Endothelial cell of umbilical vein (primary cell): ENCODE measurements around the gene PPTC7. TPM values are rescaled to one million over a fixed set of nuclear protein-coding genes. Genes with fewer than 3 reads are reported as not detected.

ENCODE experiments used
- BruUV-seq: library from RNA; stranded (reverse); fragments of 400-500 nt; replicated peaks from 2 replicates; lab custom pipeline; 2021; lab: Mats Ljungman, UMichigan
- CTCF ChIA-PET: fragments of 300-600, 350-600 bp; sonication (Branson Sonifier 250); formaldehyde crosslinking; loops from one replicate; lab custom pipeline; 2021; ENCODE audit warnings: antibody characterized with exemption, inconsistent platforms; lab: Charles Lee
- POLR2A ChIA-PET: fragments of 300-600, 350-600 bp; sonication (Branson Sonifier 250); formaldehyde crosslinking; loops from one replicate; lab custom pipeline; 2021; ENCODE audit warnings: antibody characterized with exemption, inconsistent platforms; lab: Charles Lee
- DNase-seq: peaks from one replicate; pipeline ENCODE4 v3.0.0-alpha.2; 2011; ENCODE audit warnings: low read depth, low spot score
- FAIRE-seq: peaks from 2 replicates; lab custom pipeline; 2011; peaks lifted over from hg19 to GRCh38; lab: Jason Lieb, UNC
- H2AFZ ChIP-seq: 2 replicates; pipeline ENCODE4 v1.6.0; 2012; ENCODE audit warnings: low read depth, low read length, control low read depth, inconsistent platforms
- H3K27ac ChIP-seq: 2 replicates; pipeline ENCODE4 v1.5.1; 2011; ENCODE audit warnings: low read depth, mild to moderate bottlenecking, control low read depth, low read length, moderate library complexity; ENCODE audit not compliant: insufficient read depth
- H3K27me3 ChIP-seq, 2 experiments: 2 replicates each; pipeline versions ENCODE4 v1.6.0 to v1.6.1; 2011; ENCODE audit warnings: low read length in 2 of 2, mixed read lengths in 1 of 2; ENCODE audit not compliant: control insufficient read depth in 2 of 2, insufficient read depth in 2 of 2
- H3K36me3 ChIP-seq, 2 experiments: 2 replicates in 1 of 2; 3 replicates in 1 of 2; pipeline ENCODE4 v1.5.1; 2011; ENCODE audit warnings: low read length in 2 of 2, mild to moderate bottlenecking in 1 of 2, moderate library complexity in 1 of 2; ENCODE audit not compliant: control insufficient read depth in 2 of 2, insufficient read depth in 2 of 2; ENCODE audit errors: extremely low read depth in 1 of 2
- H3K4me1 ChIP-seq: 3 replicates; pipeline ENCODE4 v1.5.1; 2011; ENCODE audit warnings: mild to moderate bottlenecking, low read length; ENCODE audit not compliant: control insufficient read depth, insufficient read depth; ENCODE audit errors: extremely low read depth
- H3K4me2 ChIP-seq: 2 replicates; pipeline ENCODE4 v1.6.1; 2011; ENCODE audit warnings: low read length, control low read depth, mixed read lengths; ENCODE audit not compliant: insufficient read depth
- H3K4me3 ChIP-seq, 3 experiments: fragments of 200-600 bp in 1 of 3; sonication (generic), shearing (Covaris generic) in 1 of 3; replicated peaks in 1 of 3; 2 replicates each; pipeline ENCODE4 v1.5.1; 2011 to 2016; ENCODE audit warnings: control low read depth in 3 of 3, low read length in 3 of 3, mild to moderate bottlenecking in 2 of 3, inconsistent platforms in 1 of 3, low read depth in 1 of 3, moderate library complexity in 1 of 3; ENCODE audit not compliant: insufficient read depth in 1 of 3
- H3K79me2 ChIP-seq: 2 replicates; pipeline ENCODE4 v1.6.0; 2012; ENCODE audit warnings: low read length, inconsistent platforms; ENCODE audit not compliant: control insufficient read depth, insufficient read depth
- H3K9ac ChIP-seq: replicated peaks from 2 replicates; pipeline ENCODE3; 2011; ENCODE audit warnings: low read length, control low read depth; ENCODE audit not compliant: insufficient read depth; ENCODE audit errors: extremely low read depth
- H3K9me1 ChIP-seq: replicated peaks from 3 replicates; pipeline ENCODE4 v1.6.0; 2011; ENCODE audit warnings: mild to moderate bottlenecking, low read length; ENCODE audit not compliant: control insufficient read depth, insufficient read depth; ENCODE audit errors: extremely low read depth
- H3K9me3 ChIP-seq: replicated peaks from 2 replicates; pipeline ENCODE4 v1.5.1; 2012; ENCODE audit warnings: low read length, inconsistent platforms; ENCODE audit not compliant: control insufficient read depth, insufficient read depth
- H4K20me1 ChIP-seq: replicated peaks from 2 replicates; pipeline ENCODE3; 2011; ENCODE audit warnings: mild to moderate bottlenecking, low read length; ENCODE audit not compliant: control insufficient read depth, insufficient read depth; ENCODE audit errors: extremely low read depth
- EZH2 ChIP-seq: IDR thresholded peaks from 2 replicates; pipeline ENCODE4 v1.6.1; 2012; ENCODE audit warnings: borderline replicate concordance, low read depth, mild to moderate bottlenecking, moderate library complexity, low read length, inconsistent platforms; ENCODE audit not compliant: severe bottlenecking
- FOS ChIP-seq: IDR thresholded peaks from 2 replicates; pipeline ENCODE4 v1.6.1; 2011; ENCODE audit warnings: mild to moderate bottlenecking, low read length, moderate library complexity, borderline replicate concordance; ENCODE audit not compliant: insufficient read depth
- GATA2 ChIP-seq: IDR thresholded peaks from 2 replicates; pipeline ENCODE4 v1.7.0; 2011; ENCODE audit warnings: low read depth, mild to moderate bottlenecking, moderate library complexity, mixed read lengths, low read length; ENCODE audit not compliant: insufficient read length, insufficient read depth
- JUN ChIP-seq: IDR thresholded peaks from 2 replicates; pipeline ENCODE4 v1.6.1; 2011; ENCODE audit warnings: borderline replicate concordance, low read depth; ENCODE audit not compliant: insufficient read length, insufficient read depth
- MYC ChIP-seq: IDR thresholded peaks from one replicate; pipeline ENCODE4 v1.6.1; 2011; ENCODE audit warnings: mild to moderate bottlenecking, low read depth, low read length
- POLR2A ChIP-seq: IDR thresholded peaks from 2 replicates; pipeline ENCODE4 v1.6.1; 2012; ENCODE audit warnings: low read depth, mild to moderate bottlenecking, control low read depth, low read length
- POLR2AphosphoS5 ChIP-seq: IDR thresholded peaks from 2 replicates; pipeline ENCODE4 v1.6.1; 2012; ENCODE audit warnings: low read depth, mild to moderate bottlenecking, control low read depth, low read length, moderate library complexity; ENCODE audit not compliant: insufficient read depth
- dilution Hi-C: fragments of 300-500 bp; cut with MboI; formaldehyde crosslinking; loops from one replicate; pipeline ENCODE4 v1.15.0; 2019; ENCODE audit warnings: low sequenced_read_pairs; ENCODE audit not compliant: extremely low pct_ligation_motif_present
- intact Hi-C: fragments of 100-400 bp; cut with micrococcal nuclease; formaldehyde crosslinking; loops from one replicate; pipeline ENCODE4 v1.10.0; 2022
- polyA plus RNA-seq, 4 experiments: library from polyadenylated mRNA; depleted of rRNA in 3 of 4; stranded (reverse) in 3 of 4; unstranded in 1 of 4; fragments of >200 nt; gene quantifications; 2 replicates each; pipeline versions ENCODE4 v1.2.1 to v1.2.3, GENCODE V29; 2011 to 2012; ENCODE audit warnings: missing spikeins in 1 of 4
- total RNA-seq: library from RNA; stranded (reverse); gene quantifications from 2 replicates; pipeline ENCODE4 v1.2.3, GENCODE V29; 2021
- TF ChIP-seq, protein P1 (sequence below): IDR thresholded peaks from 2 replicates; pipeline ENCODE4 v1.6.1; 2011; ENCODE audit not compliant: insufficient read depth, insufficient read length
- TF ChIP-seq, protein P2 (sequence below), 2 donors: IDR thresholded peaks; 1 replicate in 1 of 2; 2 replicates in 1 of 2; pipeline ENCODE4 v1.5.1; 2011; ENCODE audit warnings: low read length in 2 of 2, mild to moderate bottlenecking in 2 of 2, moderate library complexity in 2 of 2, control low read depth in 1 of 2, inconsistent platforms in 1 of 2, low read depth in 1 of 2; ENCODE audit not compliant: insufficient read depth in 1 of 2; ENCODE audit errors: extremely low read depth in 1 of 2

Gene PPTC7
- total and polyA plus RNA-seq, 2 donors (not counting 3 experiments of a cell fraction or from before 2014, with no cell fraction given) = 8.4 to 15.2 TPM

DNA sequence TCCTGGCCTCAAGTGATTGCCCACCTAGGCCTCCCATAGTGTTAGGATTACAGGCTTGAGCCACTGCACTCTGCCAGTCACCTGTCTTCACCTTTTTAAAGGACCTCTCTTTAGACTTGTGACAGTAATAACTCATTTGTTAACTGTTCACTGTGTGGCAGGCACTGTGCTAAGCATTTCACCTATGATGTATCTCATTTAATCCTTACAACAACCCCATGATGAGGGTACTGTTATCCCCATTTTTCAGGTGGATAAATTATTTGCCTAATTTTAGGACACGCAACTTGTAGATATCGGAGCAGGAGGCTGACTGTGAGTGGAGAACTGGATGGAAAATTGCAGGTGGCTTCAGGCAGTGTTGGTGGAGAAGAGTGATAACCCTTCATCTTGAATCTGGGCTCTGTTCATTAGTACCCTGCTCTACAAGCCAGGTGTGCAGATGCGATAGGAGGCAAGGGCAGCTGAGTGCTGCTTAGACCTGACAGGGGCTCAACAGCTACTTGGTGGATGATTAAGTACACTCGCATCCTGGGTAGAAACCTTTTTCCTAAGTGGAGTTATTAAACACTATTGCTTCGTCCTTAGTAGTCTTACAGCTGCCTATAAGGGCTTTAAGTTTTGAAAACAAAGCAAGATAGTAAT lies 33.5 kb upstream of the PPTC7 start:
- Histone ChIP-seq H3K9me1 (no peaks in the 10 kb centered on the region), H3K79me2 (no peaks in the 10 kb centered on the region), H2AFZ (no peak overlapping the region), H3K27me3 (no peaks in the 10 kb centered on the region), H3K27ac (no peak overlapping the region), H3K4me2 (no peak overlapping the region), H3K36me3 (no peaks in the 10 kb centered on the region), H3K4me3 (no peak overlapping the region), H3K4me1 (peaks cover 4% of the 10 kb centered on the region), H3K9me3 (no peaks in the 10 kb centered on the region), H3K9ac (no peak overlapping the region), H4K20me1 (no peaks in the 10 kb centered on the region)
- dilution Hi-C loops = no loop called here
- TF ChIP-seq MYC (no peak), POLR2A (no peak), JUN (no peak), GATA2 (no peak), EZH2 (no peak)
- TF ChIP-seq, protein P1, sequence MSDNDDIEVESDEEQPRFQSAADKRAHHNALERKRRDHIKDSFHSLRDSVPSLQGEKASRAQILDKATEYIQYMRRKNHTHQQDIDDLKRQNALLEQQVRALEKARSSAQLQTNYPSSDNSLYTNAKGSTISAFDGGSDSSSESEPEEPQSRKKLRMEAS = no peak
- intact Hi-C loops = no loop called here
- DNase-seq (no peak), FAIRE-seq (no peak)
- ChIA-PET CTCF (interaction anchor here (0.8 to 2.4 kb wide), 2 partner anchors 14 kb away, joined by 3 to 5 read pairs; no protein-coding TSS in a partner anchor), POLR2A (interaction anchor here (0.5 to 1.1 kb wide), 2 partner anchors 36 to 49 kb away, joined by 4 to 6 read pairs; no protein-coding TSS in a partner anchor)
- no TSS peak for BruUV-seq

DNA sequence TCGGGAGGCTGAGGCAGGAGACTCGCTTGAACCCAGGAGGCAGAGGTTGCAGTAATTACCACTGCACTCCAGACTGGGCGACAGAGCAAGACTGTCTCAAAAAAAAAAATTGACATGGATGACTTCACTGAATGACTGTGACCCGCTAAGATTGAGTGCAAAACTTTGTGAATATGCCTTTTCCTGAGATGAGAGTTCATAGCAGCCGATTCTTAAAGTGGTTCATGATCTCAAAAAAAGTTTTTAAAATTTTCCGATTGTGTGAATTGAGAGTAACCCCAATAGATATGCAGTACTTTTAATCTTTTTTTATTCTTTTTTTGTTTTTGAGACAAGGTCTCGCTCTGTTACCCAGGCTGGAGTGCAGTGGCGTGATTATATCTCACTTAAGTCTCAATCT lies 32.1 kb upstream of the PPTC7 start:
- H3K27me3 ChIP-seq = no peaks in the 10 kb centered on the region
- ChIA-PET CTCF (interaction anchor here (0.6 to 1.1 kb wide), 2 partner anchors 141 to 212 kb away, joined by 3 to 4 read pairs; no protein-coding TSS in a partner anchor), POLR2A (no interaction called here)
- H3K27ac ChIP-seq = no peak overlapping the region
- H3K9me1 ChIP-seq = no peaks in the 10 kb centered on the region
- H2AFZ ChIP-seq = no peak overlapping the region
- H3K4me1 ChIP-seq = peaks cover 4% of the 10 kb centered on the region
- intact Hi-C loops = no loop called here
- TF ChIP-seq POLR2AphosphoS5 (no peak), GATA2 (no peak), POLR2A (no peak), FOS (no peak), JUN (no peak), EZH2 (no peak), MYC (no peak)
- TF ChIP-seq, protein P1 = no peak
- TF ChIP-seq, protein P2, sequence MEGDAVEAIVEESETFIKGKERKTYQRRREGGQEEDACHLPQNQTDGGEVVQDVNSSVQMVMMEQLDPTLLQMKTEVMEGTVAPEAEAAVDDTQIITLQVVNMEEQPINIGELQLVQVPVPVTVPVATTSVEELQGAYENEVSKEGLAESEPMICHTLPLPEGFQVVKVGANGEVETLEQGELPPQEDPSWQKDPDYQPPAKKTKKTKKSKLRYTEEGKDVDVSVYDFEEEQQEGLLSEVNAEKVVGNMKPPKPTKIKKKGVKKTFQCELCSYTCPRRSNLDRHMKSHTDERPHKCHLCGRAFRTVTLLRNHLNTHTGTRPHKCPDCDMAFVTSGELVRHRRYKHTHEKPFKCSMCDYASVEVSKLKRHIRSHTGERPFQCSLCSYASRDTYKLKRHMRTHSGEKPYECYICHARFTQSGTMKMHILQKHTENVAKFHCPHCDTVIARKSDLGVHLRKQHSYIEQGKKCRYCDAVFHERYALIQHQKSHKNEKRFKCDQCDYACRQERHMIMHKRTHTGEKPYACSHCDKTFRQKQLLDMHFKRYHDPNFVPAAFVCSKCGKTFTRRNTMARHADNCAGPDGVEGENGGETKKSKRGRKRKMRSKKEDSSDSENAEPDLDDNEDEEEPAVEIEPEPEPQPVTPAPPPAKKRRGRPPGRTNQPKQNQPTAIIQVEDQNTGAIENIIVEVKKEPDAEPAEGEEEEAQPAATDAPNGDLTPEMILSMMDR (IDR thresholded peaks at IDR 0.05; ENCODE audit: extremely low read depth in 1 of 2, insufficient read depth in 1 of 2, low read depth in 1 of 2, low read length in 2 of 2) = no peak
- no peak overlapping the region for H3K9ac ChIP-seq
- H3K79me2 ChIP-seq = no peaks in the 10 kb centered on the region
- FAIRE-seq (no peak), DNase-seq (no peak)
- H3K4me2 ChIP-seq = no peak overlapping the region
- dilution Hi-C loops = no loop called here
- no TSS peak for BruUV-seq
- H3K4me3 ChIP-seq = no peak overlapping the region
- no peaks in the 10 kb centered on the region for H3K9me3 ChIP-seq
- H3K36me3 ChIP-seq = no peaks in the 10 kb centered on the region
- H4K20me1 ChIP-seq = no peaks in the 10 kb centered on the region
